A549 (cell line): ENCODE measurements around the gene KCNQ1. TPM values are rescaled to one million over a fixed set of nuclear protein-coding genes. Genes with fewer than 3 reads are reported as not detected.

Experiments used
- ATAC-seq, 2 experiments: fragments of 200-7000 bp in 1 of 2; fragments of >200 bp in 1 of 2; cut with Nextera tagmentation in 1 of 2; cut with Tn5 transposase in 1 of 2; 3 replicates each; pipeline versions ENCODE4 v1.8.0 to v1.9.1; 2018 to 2020; ENCODE audit warnings: mild to moderate bottlenecking in 1 of 2, moderate library complexity in 1 of 2
- CTCF ChIA-PET: fragments of 300-600 bp; sonication (Branson Sonifier 250); formaldehyde crosslinking; extraction: SDS; loops from one replicate; lab custom pipeline; 2021; ENCODE audit warnings: antibody characterized with exemption, inconsistent platforms; lab: Yijun Ruan, JAX
- POLR2A ChIA-PET: fragments of 350-600 bp; formaldehyde crosslinking; extraction: SDS; loops from one replicate; lab custom pipeline; 2021; ENCODE audit warnings: antibody characterized with exemption, inconsistent platforms; lab: Yijun Ruan, JAX
- DNase-seq, 2 experiments: peaks; one replicate each; pipeline versions ENCODE4 v3.0.0 to v3.0.0-alpha.2; 2011 to 2016; ENCODE audit warnings: low read depth in 1 of 2, low spot score in 1 of 2
- FAIRE-seq: peaks from 2 replicates; lab custom pipeline; 2011; peaks lifted over from hg19 to GRCh38; lab: Jason Lieb, UNC
- H3K27ac ChIP-seq, 2 experiments: fragments of >200 bp; sonication (Bioruptor Twin); formaldehyde crosslinking; 3 replicates each; pipeline ENCODE4 v1.5.1; 2016 to 2017
- H3K4me1 ChIP-seq: fragments of >200 bp; sonication (Bioruptor Twin); formaldehyde crosslinking; 3 replicates; pipeline ENCODE4 v1.6.1; 2016
- H3K4me2 ChIP-seq: fragments of >200 bp; sonication (Bioruptor Twin); formaldehyde crosslinking; 3 replicates; pipeline ENCODE4 v1.6.1; 2016
- H3K4me3 ChIP-seq: fragments of >200 bp; sonication (Bioruptor Twin); formaldehyde crosslinking; 3 replicates; pipeline ENCODE4 v1.5.1; 2016
- H3K9me3 ChIP-seq: fragments of >200 bp; sonication (Bioruptor Twin); formaldehyde crosslinking; 3 replicates; pipeline ENCODE4 v1.6.1; 2016
- CBX8 ChIP-seq: fragments of 200-600 bp; sonication (generic); IDR thresholded peaks from 2 replicates; pipeline ENCODE4 v1.6.1; 2016
- CHD2 ChIP-seq: fragments of 150-350 bp; IDR thresholded peaks from 2 replicates; pipeline ENCODE4 v1.6.1; 2014; ENCODE audit warnings: low read length; ENCODE audit not compliant: partially characterized antibody
- EHF ChIP-seq: fragments of 250-450 bp; sonication (Bioruptor Pico); IDR thresholded peaks from 2 replicates; pipeline ENCODE4 v1.5.0; 2020; ENCODE audit warnings: mild to moderate bottlenecking
- EP300 ChIP-seq, 2 experiments: fragments of >200 bp; sonication (Bioruptor Twin); formaldehyde crosslinking; IDR thresholded peaks; 2 replicates in 1 of 2; 3 replicates in 1 of 2; pipeline ENCODE4 v1.6.1; 2016 to 2017
- FOSB ChIP-seq: fragments of 250-450 bp; sonication (Bioruptor Pico); IDR thresholded peaks from 2 replicates; pipeline ENCODE4 v1.5.0; 2020; ENCODE audit warnings: mild to moderate bottlenecking, moderate library complexity
- FOSL2 ChIP-seq, 2 experiments: fragments of 450-650 bp in 1 of 2; fragments of >200 bp in 1 of 2; sonication (Bioruptor Twin) in 1 of 2; formaldehyde crosslinking; IDR thresholded peaks; 2 replicates each; pipeline versions ENCODE4 v1.5.0 to v1.6.1; 2016 to 2020; ENCODE audit warnings: mild to moderate bottlenecking in 1 of 2, moderate library complexity in 1 of 2
- GATA3 ChIP-seq: IDR thresholded peaks from 2 replicates; pipeline ENCODE4 v1.6.1; 2012; ENCODE audit warnings: borderline replicate concordance
- HEYL ChIP-seq: fragments of 250-450 bp; sonication (Bioruptor Pico); IDR thresholded peaks from 2 replicates; pipeline ENCODE4 v1.8.0; 2021; ENCODE audit warnings: mild to moderate bottlenecking, moderate library complexity
- HOXB13 ChIP-seq: fragments of 250-450 bp; sonication (Bioruptor Pico); IDR thresholded peaks from 2 replicates; pipeline ENCODE4 v1.5.0; 2020; ENCODE audit warnings: low read depth, mild to moderate bottlenecking, moderate library complexity
- JUN ChIP-seq, 2 experiments: fragments of >200 bp; sonication (Bioruptor Twin); formaldehyde crosslinking; IDR thresholded peaks; 2 replicates in 1 of 2; 3 replicates in 1 of 2; pipeline ENCODE4 v1.6.1; 2016 to 2017
- KDM1A ChIP-seq: fragments of 200-600 bp; sonication (generic); IDR thresholded peaks from 2 replicates; pipeline ENCODE4 v1.6.1; 2016; ENCODE audit warnings: low read depth, mild to moderate bottlenecking
- MAFK ChIP-seq: fragments of 450-650 bp; IDR thresholded peaks from 2 replicates; pipeline ENCODE4 v1.6.1; 2014; ENCODE audit not compliant: partially characterized antibody
- MAZ ChIP-seq: fragments of 150-350 bp; IDR thresholded peaks from 2 replicates; pipeline ENCODE4 v1.6.1; 2014; ENCODE audit warnings: antibody characterized with exemption, low read depth, low read length, borderline replicate concordance
- MYC ChIP-seq: IDR thresholded peaks from 2 replicates; pipeline ENCODE4 v1.6.1; 2012; ENCODE audit warnings: mild to moderate bottlenecking, inconsistent platforms, low read length, improper control_type of control experiment, borderline replicate concordance
- NFE2L2 ChIP-seq: fragments of 150-350 bp; conservative IDR thresholded peaks from 2 replicates; pipeline ENCODE4 v1.6.1; 2014; ENCODE audit warnings: low read length
- NR3C1 ChIP-seq: fragments of >200 bp; sonication (Bioruptor Twin); formaldehyde crosslinking; IDR thresholded peaks from 3 replicates; pipeline ENCODE4 v1.6.1; 2017
- PHF8 ChIP-seq: fragments of 200-600 bp; sonication (generic); IDR thresholded peaks from 2 replicates; pipeline ENCODE4 v1.6.1; 2016; ENCODE audit warnings: low read depth, mild to moderate bottlenecking, antibody characterized with exemption, moderate library complexity, borderline replicate concordance
- POLR2A ChIP-seq: IDR thresholded peaks from 2 replicates; pipeline ENCODE4 v1.6.1; 2012; ENCODE audit warnings: mild to moderate bottlenecking, low read length
- POLR2AphosphoS2 ChIP-seq: conservative IDR thresholded peaks from 2 replicates; pipeline ENCODE4 v1.6.1; 2012; ENCODE audit warnings: low read length, improper control_type of control experiment, inconsistent platforms
- RCOR1 ChIP-seq: fragments of 150-350 bp; IDR thresholded peaks from 2 replicates; pipeline ENCODE4 v1.6.1; 2014; ENCODE audit warnings: antibody characterized with exemption, low read length, low read depth
- TFCP2L1 ChIP-seq: fragments of 250-450 bp; sonication (Bioruptor Pico); IDR thresholded peaks from 2 replicates; pipeline ENCODE4 v1.5.0; 2021; ENCODE audit warnings: mild to moderate bottlenecking
- TP53 ChIP-seq: fragments of 250-450 bp; sonication (Bioruptor Pico); IDR thresholded peaks from 2 replicates; pipeline ENCODE4 v1.5.0; 2021; ENCODE audit warnings: mild to moderate bottlenecking, moderate library complexity
- ZNF302 ChIP-seq: fragments of 250-450 bp; sonication (Bioruptor Pico); IDR thresholded peaks from 2 replicates; pipeline ENCODE4 v1.9.0; 2021; ENCODE audit warnings: inconsistent platforms, mild to moderate bottlenecking, moderate library complexity
- WGBS: methylation state at CpG from one replicate; pipeline ENCODE4 v1.1.6; 2017; ENCODE audit errors: missing lambda C conversion rate; 5-methylcytosine and 5-hydroxymethylcytosine counted together
- polyA plus RNA-seq, 4 experiments: library from polyadenylated mRNA; depleted of rRNA in 3 of 4; stranded (reverse); fragments of >200 nt; fragmentation: RNase III in 1 of 4; extraction: RNeasy Plus Mini Kit Qiagen cat#74134 plus additional on column Dnase treatment in 1 of 4; gene quantifications; 2 replicates in 3 of 4; 3 replicates in 1 of 4; pipeline ENCODE4 v1.2.3, GENCODE V29; 2011 to 2017
- TF ChIP-seq, protein P1 (sequence below): IDR thresholded peaks from 2 replicates; pipeline ENCODE4 v1.6.1; 2012
- TF ChIP-seq, protein P2 (sequence below): fragments of >200 bp; sonication (Bioruptor Twin); formaldehyde crosslinking; IDR thresholded peaks from 3 replicates; pipeline ENCODE4 v1.5.1; 2016
- TF ChIP-seq, protein P3 (sequence below): IDR thresholded peaks from 2 replicates; pipeline ENCODE4 v1.6.1; 2012
- TF ChIP-seq, protein P4 (sequence below): fragments of >200 bp; sonication (Bioruptor Twin); formaldehyde crosslinking; IDR thresholded peaks from 3 replicates; pipeline ENCODE4 v1.6.1; 2016

The KCNQ1 gene
- polyA plus RNA-seq, 2 of the 4 experiments (the other 2 are of a cell fraction) = 0.14 to 0.17 TPM

DNA sequence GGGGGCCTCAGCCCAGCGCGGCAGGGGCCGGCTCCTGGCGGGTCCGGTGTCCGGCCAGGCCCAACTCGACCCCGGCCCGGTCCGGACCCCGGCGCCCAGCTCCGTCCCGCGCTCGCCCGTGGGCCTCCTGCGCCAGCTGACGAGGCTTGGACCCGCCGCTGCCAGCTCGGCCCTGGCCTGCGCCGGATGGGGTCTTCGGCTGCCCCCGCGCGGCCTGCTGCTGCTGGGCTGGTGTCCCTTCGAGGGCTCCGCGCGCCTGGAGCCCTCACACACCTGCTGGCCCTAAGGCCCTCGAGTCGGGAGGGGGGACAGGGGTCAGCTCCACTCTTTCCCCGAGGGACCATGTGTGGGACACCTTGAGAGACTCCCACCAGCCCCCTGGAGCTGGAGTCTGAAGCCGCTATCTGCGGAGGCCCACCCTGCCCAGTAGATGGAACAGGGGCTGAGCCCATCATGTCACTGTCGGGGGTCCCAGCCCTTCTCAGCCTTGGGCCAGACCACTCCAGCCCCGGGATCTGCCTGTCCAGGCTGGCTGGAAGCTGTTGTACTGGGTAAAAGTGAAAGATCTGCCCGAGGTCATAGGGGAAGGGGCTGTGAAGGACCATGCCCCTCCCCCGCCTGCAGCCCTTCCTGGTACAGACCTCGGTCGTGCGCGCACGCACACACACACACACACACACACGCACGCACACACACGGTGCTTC lies 441.5 kb downstream of the KCNQ1 start:
- CTCF ChIA-PET = interaction anchor here (0.9 to 21.2 kb wide), 6 partner anchors 8 to 459 kb away, joined by 3 to 1059 read pairs (median 16); no protein-coding TSS in a partner anchor
- peak overlapping the region; percentile 99 for H3K4me2 ChIP-seq
- peaks cover 5% of the 10 kb centered on the region; the same call in 2 of the 3 replicates for H3K4me1 ChIP-seq
- POLR2A ChIA-PET = interaction anchor here (1.6 to 2.2 kb wide), 2 partner anchors 186 to 353 kb away, joined by 5 to 10 read pairs; partner anchors contain the start of gene KCNQ1OT1
- no peak for DNase-seq
- TF ChIP-seq FOSB (no peak), POLR2AphosphoS2 (no peak), RCOR1 (no peak), EP300 (IDR thresholded peaks at IDR 0.05) (no peak), EHF (no peak)
- TF ChIP-seq, all 56 proteins: peak for 0
- Histone ChIP-seq H3K27ac (peak overlapping the region in 1 of 2 experiments; percentile 76; a peak in 3 of 6 replicates), H3K9me3 (no peaks in the 10 kb centered on the region), H3K4me3 (peak overlapping the region; percentile 71)
- FAIRE-seq (no peak), ATAC-seq (peak in 1 of 2 experiments; percentile 3; a peak in 1 of 6 replicates)
- 44% methylated on average over 11 of the region's 49 CpGs for WGBS

- FAIRE-seq (no peak), DNase-seq (no peak), ATAC-seq (no peak)
- Histone ChIP-seq H3K4me3 (no peak overlapping the region), H3K4me1 (peaks cover 11% of the 10 kb centered on the region), H3K27ac (no peak overlapping the region), H3K4me2 (no peak overlapping the region), H3K9me3 (no peaks in the 10 kb centered on the region)
- ChIA-PET POLR2A (no interaction called here), CTCF (interaction anchor here (0.7 to 21.2 kb wide), 16 partner anchors 9 to 700 kb away, joined by 3 to 1059 read pairs (median 5); partner anchors contain the start of gene PHLDA2)
- WGBS = 85% methylated on average over 4 of the region's 5 CpGs
- TF ChIP-seq HEYL (CRISPR knock-in tag) = no peak
- TF ChIP-seq, protein P1, sequence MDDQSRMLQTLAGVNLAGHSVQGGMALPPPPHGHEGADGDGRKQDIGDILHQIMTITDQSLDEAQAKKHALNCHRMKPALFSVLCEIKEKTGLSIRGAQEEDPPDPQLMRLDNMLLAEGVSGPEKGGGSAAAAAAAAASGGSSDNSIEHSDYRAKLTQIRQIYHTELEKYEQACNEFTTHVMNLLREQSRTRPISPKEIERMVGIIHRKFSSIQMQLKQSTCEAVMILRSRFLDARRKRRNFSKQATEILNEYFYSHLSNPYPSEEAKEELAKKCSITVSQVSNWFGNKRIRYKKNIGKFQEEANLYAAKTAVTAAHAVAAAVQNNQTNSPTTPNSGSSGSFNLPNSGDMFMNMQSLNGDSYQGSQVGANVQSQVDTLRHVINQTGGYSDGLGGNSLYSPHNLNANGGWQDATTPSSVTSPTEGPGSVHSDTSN = no peak
- TF ChIP-seq GATA3 = no peak
- TF ChIP-seq FOSL2 (IDR thresholded peaks at IDR 0.05) = no peak
- no peak for TF ChIP-seq FOSL2 (CRISPR knock-in tag; IDR thresholded peaks at IDR 0.05)
- no peak for TF ChIP-seq NFE2L2
- no peak for TF ChIP-seq MYC
- no peak for TF ChIP-seq FOSB
- no peak for TF ChIP-seq KDM1A
- TF ChIP-seq CHD2 = no peak
Measured at GRCh38 chr11:2886936-2887335, 442.1 kb downstream of the KCNQ1 start.

DNA sequence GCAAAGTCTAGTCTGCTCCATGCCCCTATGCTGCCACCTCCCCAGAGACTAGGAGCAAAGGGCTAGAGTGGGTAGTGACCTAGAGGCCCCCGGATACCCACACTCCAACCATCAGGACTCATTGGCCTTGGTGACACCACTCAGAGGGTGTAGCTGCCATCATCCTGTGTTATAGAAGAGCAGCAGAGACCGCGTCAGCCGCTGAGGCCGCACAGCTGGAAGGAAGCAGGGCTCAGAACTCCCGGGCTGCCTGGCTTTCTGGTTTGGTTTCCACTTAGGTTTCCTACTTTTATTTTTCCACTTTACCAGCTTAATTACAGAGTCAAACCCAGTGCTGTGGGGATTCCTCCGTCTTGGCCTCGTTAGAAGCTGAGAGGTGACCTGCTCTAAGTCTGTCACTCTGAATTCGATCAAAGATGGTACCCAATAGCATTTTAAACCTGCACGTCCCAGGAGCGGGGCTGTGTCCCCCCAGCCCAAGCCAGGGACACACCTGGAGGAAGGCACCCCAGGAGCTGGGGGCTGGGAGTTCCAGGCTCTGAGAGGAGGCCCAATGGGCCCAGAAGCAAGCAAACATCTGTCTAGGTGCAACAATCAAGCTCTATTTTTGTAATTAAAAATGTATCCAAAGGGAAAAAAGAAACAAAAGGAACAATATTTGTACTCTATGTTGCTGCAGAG lies 442.8 kb downstream of the KCNQ1 start:
- FAIRE-seq = no peak
- CTCF ChIA-PET = interaction anchor here (0.6 to 21.2 kb wide), 50 partner anchors 9 to 701 kb away, joined by 3 to 1059 read pairs (median 4); partner anchors contain the start of genes PHLDA2 and TSSC4
- POLR2A ChIA-PET = interaction anchor here (1.4 to 1.6 kb wide), 2 partner anchors 42 to 354 kb away, joined by 8 read pairs; partner anchors contain the start of gene PHLDA2

More for the DNA sequence above, 442.8 kb downstream of the KCNQ1 start:
- Histone ChIP-seq H3K27ac (no peak overlapping the region), H3K4me2 (no peak overlapping the region), H3K4me3 (no peak overlapping the region), H3K9me3 (no peaks in the 10 kb centered on the region), H3K4me1 (peaks cover 18% of the 10 kb centered on the region)
- no peak for TF ChIP-seq ZNF302 (CRISPR knock-in tag)
- TF ChIP-seq, protein P2, sequence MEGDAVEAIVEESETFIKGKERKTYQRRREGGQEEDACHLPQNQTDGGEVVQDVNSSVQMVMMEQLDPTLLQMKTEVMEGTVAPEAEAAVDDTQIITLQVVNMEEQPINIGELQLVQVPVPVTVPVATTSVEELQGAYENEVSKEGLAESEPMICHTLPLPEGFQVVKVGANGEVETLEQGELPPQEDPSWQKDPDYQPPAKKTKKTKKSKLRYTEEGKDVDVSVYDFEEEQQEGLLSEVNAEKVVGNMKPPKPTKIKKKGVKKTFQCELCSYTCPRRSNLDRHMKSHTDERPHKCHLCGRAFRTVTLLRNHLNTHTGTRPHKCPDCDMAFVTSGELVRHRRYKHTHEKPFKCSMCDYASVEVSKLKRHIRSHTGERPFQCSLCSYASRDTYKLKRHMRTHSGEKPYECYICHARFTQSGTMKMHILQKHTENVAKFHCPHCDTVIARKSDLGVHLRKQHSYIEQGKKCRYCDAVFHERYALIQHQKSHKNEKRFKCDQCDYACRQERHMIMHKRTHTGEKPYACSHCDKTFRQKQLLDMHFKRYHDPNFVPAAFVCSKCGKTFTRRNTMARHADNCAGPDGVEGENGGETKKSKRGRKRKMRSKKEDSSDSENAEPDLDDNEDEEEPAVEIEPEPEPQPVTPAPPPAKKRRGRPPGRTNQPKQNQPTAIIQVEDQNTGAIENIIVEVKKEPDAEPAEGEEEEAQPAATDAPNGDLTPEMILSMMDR = no peak
- TF ChIP-seq, protein P3, sequence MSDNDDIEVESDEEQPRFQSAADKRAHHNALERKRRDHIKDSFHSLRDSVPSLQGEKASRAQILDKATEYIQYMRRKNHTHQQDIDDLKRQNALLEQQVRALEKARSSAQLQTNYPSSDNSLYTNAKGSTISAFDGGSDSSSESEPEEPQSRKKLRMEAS = no peak
- TF ChIP-seq NFE2L2 = no peak
- TF ChIP-seq TP53 = no peak
- no peak for TF ChIP-seq PHF8
- TF ChIP-seq CBX8 = no peak
- no peak for TF ChIP-seq HOXB13 (CRISPR knock-in tag)
- no peak for TF ChIP-seq NR3C1
- no peak for TF ChIP-seq JUN (IDR thresholded peaks at IDR 0.05)
- no peak for TF ChIP-seq POLR2A
- TF ChIP-seq MAZ = no peak
- TF ChIP-seq TFCP2L1 (CRISPR knock-in tag) = no peak
- TF ChIP-seq MYC = no peak
- no peak for TF ChIP-seq MAFK
- TF ChIP-seq, protein P4, sequence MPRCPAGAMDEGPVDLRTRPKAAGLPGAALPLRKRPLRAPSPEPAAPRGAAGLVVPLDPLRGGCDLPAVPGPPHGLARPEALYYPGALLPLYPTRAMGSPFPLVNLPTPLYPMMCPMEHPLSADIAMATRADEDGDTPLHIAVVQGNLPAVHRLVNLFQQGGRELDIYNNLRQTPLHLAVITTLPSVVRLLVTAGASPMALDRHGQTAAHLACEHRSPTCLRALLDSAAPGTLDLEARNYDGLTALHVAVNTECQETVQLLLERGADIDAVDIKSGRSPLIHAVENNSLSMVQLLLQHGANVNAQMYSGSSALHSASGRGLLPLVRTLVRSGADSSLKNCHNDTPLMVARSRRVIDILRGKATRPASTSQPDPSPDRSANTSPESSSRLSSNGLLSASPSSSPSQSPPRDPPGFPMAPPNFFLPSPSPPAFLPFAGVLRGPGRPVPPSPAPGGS = no peak
- no peak for TF ChIP-seq GATA3
- TF ChIP-seq FOSL2 (IDR thresholded peaks at IDR 0.05) = no peak
- TF ChIP-seq FOSL2 (CRISPR knock-in tag; IDR thresholded peaks at IDR 0.05) = no peak
- TF ChIP-seq FOSB = no peak
- ATAC-seq = no peak
- WGBS = 85% methylated on average over 11 of the region's 11 CpGs
- no peak for DNase-seq
